ENCODE data around the gene KNOP1. TPM values are rescaled to one million over a fixed set of nuclear protein-coding genes. Genes with fewer than 3 reads are reported as not detected.

KNOP1 gene
- total and polyA plus RNA-seq, 2 donors (not counting 3 experiments of a cell fraction or from before 2014, with no cell fraction given), result 6.7 to 33.5 TPM

DNA sequence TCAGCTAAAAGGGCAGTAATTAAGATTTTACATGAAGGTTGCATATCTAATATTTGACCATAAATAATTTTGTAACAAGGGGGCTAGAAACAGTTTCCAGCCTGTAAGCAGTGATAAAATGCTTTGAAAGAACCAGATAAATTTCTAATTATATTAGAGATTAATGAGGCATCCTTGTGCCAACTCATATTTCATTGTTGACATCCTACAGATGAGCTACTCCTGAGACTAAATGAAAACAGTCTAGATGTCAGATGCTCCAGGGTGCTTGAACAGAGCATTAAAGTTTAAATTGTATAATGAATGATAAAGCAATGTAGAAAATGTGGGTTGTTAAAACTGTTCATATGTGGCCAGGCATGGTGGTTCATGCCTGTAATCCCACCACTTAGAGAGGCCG lies 23.3 kb upstream of the KNOP1 start:
- Histone ChIP-seq H3K9me1 (replicated peaks; ENCODE audit: control insufficient read depth, extremely low read depth, insufficient read depth, low read length) (no peaks in the 10 kb centered on the region), H2AFZ (ENCODE audit: low read depth, low read length) (no peak overlapping the region), H3K79me2 (ENCODE audit: control insufficient read depth, insufficient read depth, low read length) (no peaks in the 10 kb centered on the region), H3K27me3 (ENCODE audit: control insufficient read depth in 2 of 2, insufficient read depth in 2 of 2, low read length in 2 of 2) (no peaks in the 10 kb centered on the region), H3K36me3 (ENCODE audit: control insufficient read depth in 2 of 2, extremely low read depth in 1 of 2, insufficient read depth in 2 of 2, low read length in 2 of 2) (no peaks in the 10 kb centered on the region), H3K4me1 (ENCODE audit: control insufficient read depth, extremely low read depth, insufficient read depth, low read length) (peaks cover 4% of the 10 kb centered on the region), H3K4me3 (replicated peaks in 1 of 3; ENCODE audit: insufficient read depth in 1 of 3, low read depth in 1 of 3, low read length in 3 of 3) (no peak overlapping the region), H3K27ac (ENCODE audit: insufficient read depth, low read depth, low read length) (no peak overlapping the region), H3K4me2 (ENCODE audit: insufficient read depth, low read length) (no peak overlapping the region), H3K9me3 (replicated peaks; ENCODE audit: control insufficient read depth, insufficient read depth, low read length) (no peaks in the 10 kb centered on the region), H4K20me1 (replicated peaks; ENCODE audit: control insufficient read depth, extremely low read depth, insufficient read depth, low read length) (no peaks in the 10 kb centered on the region), H3K9ac (replicated peaks; ENCODE audit: extremely low read depth, insufficient read depth, low read length) (no peak overlapping the region)
- dilution Hi-C loops (cut with MboI; ENCODE audit: extremely low pct_ligation_motif_present, low sequenced_read_pairs), result no loop called here
- CTCF ChIA-PET, result no interaction called here
- DNase-seq (ENCODE audit: low read depth, low spot score), result no peak
- no peak for FAIRE-seq
- TF ChIP-seq POLR2A (IDR thresholded peaks at IDR 0.05; ENCODE audit: low read depth, low read length), result no peak
- TF ChIP-seq MYC (IDR thresholded peaks at IDR 0.05; ENCODE audit: low read depth, low read length), result no peak
- TF ChIP-seq, protein P1, sequence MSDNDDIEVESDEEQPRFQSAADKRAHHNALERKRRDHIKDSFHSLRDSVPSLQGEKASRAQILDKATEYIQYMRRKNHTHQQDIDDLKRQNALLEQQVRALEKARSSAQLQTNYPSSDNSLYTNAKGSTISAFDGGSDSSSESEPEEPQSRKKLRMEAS (IDR thresholded peaks at IDR 0.05; ENCODE audit: insufficient read depth, insufficient read length), result no peak
- TF ChIP-seq EZH2 (IDR thresholded peaks at IDR 0.05; ENCODE audit: borderline replicate concordance, low read depth, low read length, severe bottlenecking), result no peak
- TF ChIP-seq POLR2AphosphoS5 (IDR thresholded peaks at IDR 0.05; ENCODE audit: insufficient read depth, low read depth, low read length), result no peak
- no peak for TF ChIP-seq GATA2 (IDR thresholded peaks at IDR 0.05; ENCODE audit: insufficient read depth, insufficient read length, low read depth, low read length)
- no peak for TF ChIP-seq FOS (IDR thresholded peaks at IDR 0.05; ENCODE audit: borderline replicate concordance, insufficient read depth, low read length)
- TF ChIP-seq, protein P2, sequence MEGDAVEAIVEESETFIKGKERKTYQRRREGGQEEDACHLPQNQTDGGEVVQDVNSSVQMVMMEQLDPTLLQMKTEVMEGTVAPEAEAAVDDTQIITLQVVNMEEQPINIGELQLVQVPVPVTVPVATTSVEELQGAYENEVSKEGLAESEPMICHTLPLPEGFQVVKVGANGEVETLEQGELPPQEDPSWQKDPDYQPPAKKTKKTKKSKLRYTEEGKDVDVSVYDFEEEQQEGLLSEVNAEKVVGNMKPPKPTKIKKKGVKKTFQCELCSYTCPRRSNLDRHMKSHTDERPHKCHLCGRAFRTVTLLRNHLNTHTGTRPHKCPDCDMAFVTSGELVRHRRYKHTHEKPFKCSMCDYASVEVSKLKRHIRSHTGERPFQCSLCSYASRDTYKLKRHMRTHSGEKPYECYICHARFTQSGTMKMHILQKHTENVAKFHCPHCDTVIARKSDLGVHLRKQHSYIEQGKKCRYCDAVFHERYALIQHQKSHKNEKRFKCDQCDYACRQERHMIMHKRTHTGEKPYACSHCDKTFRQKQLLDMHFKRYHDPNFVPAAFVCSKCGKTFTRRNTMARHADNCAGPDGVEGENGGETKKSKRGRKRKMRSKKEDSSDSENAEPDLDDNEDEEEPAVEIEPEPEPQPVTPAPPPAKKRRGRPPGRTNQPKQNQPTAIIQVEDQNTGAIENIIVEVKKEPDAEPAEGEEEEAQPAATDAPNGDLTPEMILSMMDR (IDR thresholded peaks at IDR 0.05; ENCODE audit: extremely low read depth in 1 of 2, insufficient read depth in 1 of 2, low read depth in 1 of 2, low read length in 2 of 2), result no peak
- TF ChIP-seq JUN (IDR thresholded peaks at IDR 0.05; ENCODE audit: borderline replicate concordance, insufficient read depth, insufficient read length, low read depth), result no peak
- intact Hi-C loops (cut with micrococcal nuclease), result no loop called here
- POLR2A ChIA-PET, result no interaction called here
- no TSS peak for BruUV-seq (replicated peaks)

Measured in endothelial cell of umbilical vein (primary cell).